Measurements from ENCODE around the gene ASCL4.

The ASCL4 gene

GRCh38 chr12:107776171-107776570, 1.7 kb downstream of the ASCL4 start:
- no peak overlapping the region for H3K4me3 ChIP-seq (ENCODE audit: low read length in 2 of 2)
- H3K9ac ChIP-seq (ENCODE audit: low read depth in 1 of 2, low read length in 2 of 2) = no peak overlapping the region
- H3K36me3 ChIP-seq (ENCODE audit: control insufficient read depth in 2 of 2, insufficient read depth in 2 of 2, low read length in 2 of 2) = no peaks in the 10 kb centered on the region
- H3K9me3 ChIP-seq (ENCODE audit: control insufficient read depth in 2 of 2, low read length in 2 of 2) = no peaks in the 10 kb centered on the region
- H3K4me1 ChIP-seq (ENCODE audit: control insufficient read depth in 2 of 2, insufficient read depth in 2 of 2, low read length in 2 of 2) = no peaks in the 10 kb centered on the region
- no peak overlapping the region for H3K27ac ChIP-seq (ENCODE audit: low read depth in 2 of 2, low read length in 2 of 2)
- peaks cover 11 to 17% of the 10 kb centered on the region in 2 donors for H3K27me3 ChIP-seq (ENCODE audit: control insufficient read depth in 2 of 2, insufficient read depth in 2 of 2, low read length in 2 of 2)

- no peaks in the 10 kb centered on the region for H3K9me3 ChIP-seq (ENCODE audit: control insufficient read depth in 2 of 2, low read length in 2 of 2)
- H3K27me3 ChIP-seq (ENCODE audit: control insufficient read depth in 2 of 2, insufficient read depth in 2 of 2, low read length in 2 of 2) = peaks cover 11 to 17% of the 10 kb centered on the region in 2 donors
- no peaks in the 10 kb centered on the region for H3K36me3 ChIP-seq (ENCODE audit: control insufficient read depth in 2 of 2, insufficient read depth in 2 of 2, low read length in 2 of 2)
- peak overlapping the region in 1 of 2 donors; percentile 1 for H3K4me3 ChIP-seq (ENCODE audit: low read length in 2 of 2)
- H3K27ac ChIP-seq (ENCODE audit: low read depth in 2 of 2, low read length in 2 of 2) = no peak overlapping the region
- H3K9ac ChIP-seq (ENCODE audit: low read depth in 1 of 2, low read length in 2 of 2) = no peak overlapping the region
- no peaks in the 10 kb centered on the region for H3K4me1 ChIP-seq (ENCODE audit: control insufficient read depth in 2 of 2, insufficient read depth in 2 of 2, low read length in 2 of 2)
These were observed 4.0 kb downstream of the ASCL4 start for GRCh38 chr12:107778383-107779025.

- Histone ChIP-seq H3K9ac (ENCODE audit: low read depth in 1 of 2, low read length in 2 of 2) (no peak overlapping the region), H3K27ac (ENCODE audit: low read depth in 2 of 2, low read length in 2 of 2) (peak overlapping the region in 1 of 2 donors; percentile 1), H3K4me1 (ENCODE audit: control insufficient read depth in 2 of 2, insufficient read depth in 2 of 2, low read length in 2 of 2) (no peaks in the 10 kb centered on the region), H3K27me3 (ENCODE audit: control insufficient read depth in 2 of 2, insufficient read depth in 2 of 2, low read length in 2 of 2) (peaks cover 5 to 12% of the 10 kb centered on the region in 2 donors), H3K4me3 (ENCODE audit: low read length in 2 of 2) (no peak overlapping the region), H3K9me3 (ENCODE audit: control insufficient read depth in 2 of 2, low read length in 2 of 2) (no peaks in the 10 kb centered on the region), H3K36me3 (ENCODE audit: control insufficient read depth in 2 of 2, insufficient read depth in 2 of 2, low read length in 2 of 2) (no peaks in the 10 kb centered on the region)
These were observed 4.8 kb downstream of the ASCL4 start for GRCh38 chr12:107779077-107779831.

GRCh38 chr12:107780298-107780697, 5.8 kb downstream of the ASCL4 start:
- no peaks in the 10 kb centered on the region for H3K9me3 ChIP-seq (ENCODE audit: control insufficient read depth in 2 of 2, low read length in 2 of 2)
- H3K36me3 ChIP-seq (ENCODE audit: control insufficient read depth in 2 of 2, insufficient read depth in 2 of 2, low read length in 2 of 2) = no peaks in the 10 kb centered on the region
- no peak overlapping the region for H3K9ac ChIP-seq (ENCODE audit: low read depth in 1 of 2, low read length in 2 of 2)
- no peaks in the 10 kb centered on the region for H3K4me1 ChIP-seq (ENCODE audit: control insufficient read depth in 2 of 2, insufficient read depth in 2 of 2, low read length in 2 of 2)
- H3K27me3 ChIP-seq (ENCODE audit: control insufficient read depth in 2 of 2, insufficient read depth in 2 of 2, low read length in 2 of 2) = peaks cover 3 to 5% of the 10 kb centered on the region in 2 donors
- no peak overlapping the region for H3K27ac ChIP-seq (ENCODE audit: low read depth in 2 of 2, low read length in 2 of 2)
- H3K4me3 ChIP-seq (ENCODE audit: low read length in 2 of 2) = no peak overlapping the region

- H3K27ac ChIP-seq (ENCODE audit: low read depth in 2 of 2, low read length in 2 of 2) = no peak overlapping the region
- no peak overlapping the region for H3K4me3 ChIP-seq (ENCODE audit: low read length in 2 of 2)
- H3K27me3 ChIP-seq (ENCODE audit: control insufficient read depth in 2 of 2, insufficient read depth in 2 of 2, low read length in 2 of 2) = no peaks in the 10 kb centered on the region
- no peaks in the 10 kb centered on the region for H3K9me3 ChIP-seq (ENCODE audit: control insufficient read depth in 2 of 2, low read length in 2 of 2)
- no peaks in the 10 kb centered on the region for H3K4me1 ChIP-seq (ENCODE audit: control insufficient read depth in 2 of 2, insufficient read depth in 2 of 2, low read length in 2 of 2)
- no peak overlapping the region for H3K9ac ChIP-seq (ENCODE audit: low read depth in 1 of 2, low read length in 2 of 2)
- H3K36me3 ChIP-seq (ENCODE audit: control insufficient read depth in 2 of 2, insufficient read depth in 2 of 2, low read length in 2 of 2) = no peaks in the 10 kb centered on the region
These were observed 7.6 kb downstream of the ASCL4 start for GRCh38 chr12:107782067-107782466.

GRCh38 chr12:107783406-107784376, 9.2 kb downstream of the ASCL4 start:
- H3K9ac ChIP-seq (ENCODE audit: low read depth in 1 of 2, low read length in 2 of 2) = no peak overlapping the region
- no peaks in the 10 kb centered on the region for H3K9me3 ChIP-seq (ENCODE audit: control insufficient read depth in 2 of 2, low read length in 2 of 2)
- no peaks in the 10 kb centered on the region for H3K4me1 ChIP-seq (ENCODE audit: control insufficient read depth in 2 of 2, insufficient read depth in 2 of 2, low read length in 2 of 2)
- H3K4me3 ChIP-seq (ENCODE audit: low read length in 2 of 2) = no peak overlapping the region
- H3K27me3 ChIP-seq (ENCODE audit: control insufficient read depth in 2 of 2, insufficient read depth in 2 of 2, low read length in 2 of 2) = no peaks in the 10 kb centered on the region
- H3K36me3 ChIP-seq (ENCODE audit: control insufficient read depth in 2 of 2, insufficient read depth in 2 of 2, low read length in 2 of 2) = no peaks in the 10 kb centered on the region
- H3K27ac ChIP-seq (ENCODE audit: low read depth in 2 of 2, low read length in 2 of 2) = no peak overlapping the region

GRCh38 chr12:107788281-107788680, 13.8 kb downstream of the ASCL4 start:
- Histone ChIP-seq H3K9ac (ENCODE audit: low read depth in 1 of 2, low read length in 2 of 2) (no peak overlapping the region), H3K4me1 (ENCODE audit: control insufficient read depth in 2 of 2, insufficient read depth in 2 of 2, low read length in 2 of 2) (no peaks in the 10 kb centered on the region), H3K36me3 (ENCODE audit: control insufficient read depth in 2 of 2, insufficient read depth in 2 of 2, low read length in 2 of 2) (no peaks in the 10 kb centered on the region), H3K9me3 (ENCODE audit: control insufficient read depth in 2 of 2, low read length in 2 of 2) (no peaks in the 10 kb centered on the region), H3K27me3 (ENCODE audit: control insufficient read depth in 2 of 2, insufficient read depth in 2 of 2, low read length in 2 of 2) (no peaks in the 10 kb centered on the region), H3K27ac (ENCODE audit: low read depth in 2 of 2, low read length in 2 of 2) (no peak overlapping the region), H3K4me3 (ENCODE audit: low read length in 2 of 2) (no peak overlapping the region)

GRCh38 chr12:107788690-107789458, 14.4 kb downstream of the ASCL4 start:
- Histone ChIP-seq H3K27me3 (ENCODE audit: control insufficient read depth in 2 of 2, insufficient read depth in 2 of 2, low read length in 2 of 2) (no peaks in the 10 kb centered on the region), H3K27ac (ENCODE audit: low read depth in 2 of 2, low read length in 2 of 2) (no peak overlapping the region)

GRCh38 chr12:107791465-107792089, 17.1 kb downstream of the ASCL4 start:
- no peaks in the 10 kb centered on the region for H3K36me3 ChIP-seq (ENCODE audit: control insufficient read depth in 2 of 2, insufficient read depth in 2 of 2, low read length in 2 of 2)
- H3K4me1 ChIP-seq (ENCODE audit: control insufficient read depth in 2 of 2, insufficient read depth in 2 of 2, low read length in 2 of 2) = no peaks in the 10 kb centered on the region
- no peak overlapping the region for H3K27ac ChIP-seq (ENCODE audit: low read depth in 2 of 2, low read length in 2 of 2)
- no peak overlapping the region for H3K4me3 ChIP-seq (ENCODE audit: low read length in 2 of 2)
- no peaks in the 10 kb centered on the region for H3K9me3 ChIP-seq (ENCODE audit: control insufficient read depth in 2 of 2, low read length in 2 of 2)
- no peak overlapping the region for H3K9ac ChIP-seq (ENCODE audit: low read depth in 1 of 2, low read length in 2 of 2)
- no peaks in the 10 kb centered on the region for H3K27me3 ChIP-seq (ENCODE audit: control insufficient read depth in 2 of 2, insufficient read depth in 2 of 2, low read length in 2 of 2)

More at GRCh38 chr12:107788690-107789458, 14.4 kb downstream of the ASCL4 start:
- Histone ChIP-seq H3K9me3 (ENCODE audit: control insufficient read depth in 2 of 2, low read length in 2 of 2) (no peaks in the 10 kb centered on the region), H3K4me3 (ENCODE audit: low read length in 2 of 2) (no peak overlapping the region), H3K36me3 (ENCODE audit: control insufficient read depth in 2 of 2, insufficient read depth in 2 of 2, low read length in 2 of 2) (no peaks in the 10 kb centered on the region), H3K9ac (ENCODE audit: low read depth in 1 of 2, low read length in 2 of 2) (no peak overlapping the region), H3K4me1 (ENCODE audit: control insufficient read depth in 2 of 2, insufficient read depth in 2 of 2, low read length in 2 of 2) (no peaks in the 10 kb centered on the region)
